ENCODE measurements around the gene CD300LF.

DNA sequence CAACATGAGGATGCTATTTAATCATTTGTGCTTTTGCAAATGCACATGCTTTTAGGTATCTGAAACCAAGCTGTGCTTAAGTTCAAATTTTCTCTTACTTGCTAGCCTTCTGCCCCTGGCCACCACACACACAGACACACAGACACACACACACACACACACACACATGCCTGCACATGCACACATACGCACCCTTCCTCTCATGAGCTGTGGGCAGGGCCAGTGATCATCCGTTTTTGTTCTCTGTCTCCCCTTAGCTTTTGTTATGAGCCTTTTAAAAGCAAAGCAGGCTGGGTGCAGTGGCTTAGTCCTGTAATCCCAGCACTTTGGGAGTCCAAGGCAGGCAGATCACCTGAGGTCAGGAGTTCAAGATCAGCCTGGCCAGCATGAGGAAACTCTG lies 34.2 kb downstream of the CD300LF start:
- TF ChIP-seq EZH2 (IDR thresholded peaks at IDR 0.05; ENCODE audit: low read depth): no peak
- TF ChIP-seq, protein P1, sequence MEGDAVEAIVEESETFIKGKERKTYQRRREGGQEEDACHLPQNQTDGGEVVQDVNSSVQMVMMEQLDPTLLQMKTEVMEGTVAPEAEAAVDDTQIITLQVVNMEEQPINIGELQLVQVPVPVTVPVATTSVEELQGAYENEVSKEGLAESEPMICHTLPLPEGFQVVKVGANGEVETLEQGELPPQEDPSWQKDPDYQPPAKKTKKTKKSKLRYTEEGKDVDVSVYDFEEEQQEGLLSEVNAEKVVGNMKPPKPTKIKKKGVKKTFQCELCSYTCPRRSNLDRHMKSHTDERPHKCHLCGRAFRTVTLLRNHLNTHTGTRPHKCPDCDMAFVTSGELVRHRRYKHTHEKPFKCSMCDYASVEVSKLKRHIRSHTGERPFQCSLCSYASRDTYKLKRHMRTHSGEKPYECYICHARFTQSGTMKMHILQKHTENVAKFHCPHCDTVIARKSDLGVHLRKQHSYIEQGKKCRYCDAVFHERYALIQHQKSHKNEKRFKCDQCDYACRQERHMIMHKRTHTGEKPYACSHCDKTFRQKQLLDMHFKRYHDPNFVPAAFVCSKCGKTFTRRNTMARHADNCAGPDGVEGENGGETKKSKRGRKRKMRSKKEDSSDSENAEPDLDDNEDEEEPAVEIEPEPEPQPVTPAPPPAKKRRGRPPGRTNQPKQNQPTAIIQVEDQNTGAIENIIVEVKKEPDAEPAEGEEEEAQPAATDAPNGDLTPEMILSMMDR (conservative IDR thresholded peaks at IDR 0.05): no peak
